Measurements from ENCODE around the gene NIF3L1. TPM values are rescaled to one million over a fixed set of nuclear protein-coding genes. Genes with fewer than 3 reads are reported as not detected.

NIF3L1 gene
- total and polyA plus RNA-seq, 2 of the 13 experiments (the other 11 are each of a cell fraction or from before 2014, with no cell fraction given), result 67.9 to 75.2 TPM

- TF ChIP-seq ZMAT5 (CRISPR knock-in tag; IDR thresholded peaks at IDR 0.05; ENCODE audit: borderline replicate concordance, low read depth) (no peak), RAD21 (CRISPR knock-in tag; IDR thresholded peaks at IDR 0.05) (0 out of 2 replicates have a peak, but pooled peaks have one; percentile 17), HMG20A (CRISPR knock-in tag; IDR thresholded peaks at IDR 0.05; ENCODE audit: borderline replicate concordance) (no peak), HDAC1 (CRISPR knock-in tag; IDR thresholded peaks at IDR 0.05) (peak; percentile 98), NR0B2 (CRISPR knock-in tag; IDR thresholded peaks at IDR 0.05) (no peak), ZNF770 (CRISPR knock-in tag; IDR thresholded peaks at IDR 0.05) (peak; percentile 85; the same call in 1 of the 2 replicates), ZNF567 (CRISPR knock-in tag; IDR thresholded peaks at IDR 0.05; ENCODE audit: borderline replicate concordance) (0 out of 2 replicates have a peak, but pooled peaks have one; percentile 58), ZNF446 (CRISPR knock-in tag; IDR thresholded peaks at IDR 0.05) (no peak), GABPA (IDR thresholded peaks at IDR 0.05; ENCODE audit: low read depth, low read length) (peak; percentile 95), GABPA (CRISPR knock-in tag; IDR thresholded peaks at IDR 0.05; ENCODE audit: low read depth) (peak; percentile 98), FUBP1 (CRISPR knock-in tag; IDR thresholded peaks at IDR 0.05; ENCODE audit: borderline replicate concordance) (no peak), MLXIP (CRISPR knock-in tag; IDR thresholded peaks at IDR 0.05; ENCODE audit: borderline replicate concordance) (no peak), ZNF580 (CRISPR knock-in tag; IDR thresholded peaks at IDR 0.05; ENCODE audit: borderline replicate concordance, low read depth) (no peak), ZNF350 (CRISPR knock-in tag; IDR thresholded peaks at IDR 0.05; ENCODE audit: borderline replicate concordance, low read depth) (peak; percentile 97), CAMTA2 (CRISPR knock-in tag; IDR thresholded peaks at IDR 0.05; ENCODE audit: borderline replicate concordance) (no peak), ZFP82 (CRISPR knock-in tag; IDR thresholded peaks at IDR 0.05; ENCODE audit: borderline replicate concordance) (peak; percentile 95; the same call in 1 of the 2 replicates), FLYWCH1 (CRISPR knock-in tag; IDR thresholded peaks at IDR 0.05) (0 out of 2 replicates have a peak, but pooled peaks have one; percentile 82)
Measured at GRCh38 chr2:200888704-200889625, at the start of gene NIF3L1, which contains the start of gene PPIL3 (continued).
